ENCODE data around the gene ARAP1. TPM values are rescaled to one million over a fixed set of nuclear protein-coding genes. Genes with fewer than 3 reads are reported as not detected.

ARAP1 gene
- total RNA-seq, 1 donor from 2014 or later: 20.5 TPM

- no peaks in the 10 kb centered on the region for H3K36me3 Mint-ChIP-seq (ENCODE audit: unreplicated experiment)
- TF ChIP-seq, protein P1, sequence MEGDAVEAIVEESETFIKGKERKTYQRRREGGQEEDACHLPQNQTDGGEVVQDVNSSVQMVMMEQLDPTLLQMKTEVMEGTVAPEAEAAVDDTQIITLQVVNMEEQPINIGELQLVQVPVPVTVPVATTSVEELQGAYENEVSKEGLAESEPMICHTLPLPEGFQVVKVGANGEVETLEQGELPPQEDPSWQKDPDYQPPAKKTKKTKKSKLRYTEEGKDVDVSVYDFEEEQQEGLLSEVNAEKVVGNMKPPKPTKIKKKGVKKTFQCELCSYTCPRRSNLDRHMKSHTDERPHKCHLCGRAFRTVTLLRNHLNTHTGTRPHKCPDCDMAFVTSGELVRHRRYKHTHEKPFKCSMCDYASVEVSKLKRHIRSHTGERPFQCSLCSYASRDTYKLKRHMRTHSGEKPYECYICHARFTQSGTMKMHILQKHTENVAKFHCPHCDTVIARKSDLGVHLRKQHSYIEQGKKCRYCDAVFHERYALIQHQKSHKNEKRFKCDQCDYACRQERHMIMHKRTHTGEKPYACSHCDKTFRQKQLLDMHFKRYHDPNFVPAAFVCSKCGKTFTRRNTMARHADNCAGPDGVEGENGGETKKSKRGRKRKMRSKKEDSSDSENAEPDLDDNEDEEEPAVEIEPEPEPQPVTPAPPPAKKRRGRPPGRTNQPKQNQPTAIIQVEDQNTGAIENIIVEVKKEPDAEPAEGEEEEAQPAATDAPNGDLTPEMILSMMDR (IDR thresholded peaks at IDR 0.05; ENCODE audit: partially characterized antibody, unreplicated experiment): no peak
- peak; percentile 79 for DNase-seq
- peaks cover 9% of the 10 kb centered on the region for H3K27me3 Mint-ChIP-seq (ENCODE audit: unreplicated experiment)
- H3K27ac Mint-ChIP-seq (ENCODE audit: unreplicated experiment): peak overlapping the region; percentile 91
- peaks cover 44% of the 10 kb centered on the region for H3K4me1 Mint-ChIP-seq (ENCODE audit: low read depth, unreplicated experiment)
- H3K4me3 Mint-ChIP-seq (ENCODE audit: unreplicated experiment): peak overlapping the region; percentile 75
- peaks cover 9% of the 10 kb centered on the region for H3K9me3 Mint-ChIP-seq (ENCODE audit: unreplicated experiment)
These were observed 99.2 kb downstream of the ARAP1 start for GRCh38 chr11:72652873-72653630.

DNA sequence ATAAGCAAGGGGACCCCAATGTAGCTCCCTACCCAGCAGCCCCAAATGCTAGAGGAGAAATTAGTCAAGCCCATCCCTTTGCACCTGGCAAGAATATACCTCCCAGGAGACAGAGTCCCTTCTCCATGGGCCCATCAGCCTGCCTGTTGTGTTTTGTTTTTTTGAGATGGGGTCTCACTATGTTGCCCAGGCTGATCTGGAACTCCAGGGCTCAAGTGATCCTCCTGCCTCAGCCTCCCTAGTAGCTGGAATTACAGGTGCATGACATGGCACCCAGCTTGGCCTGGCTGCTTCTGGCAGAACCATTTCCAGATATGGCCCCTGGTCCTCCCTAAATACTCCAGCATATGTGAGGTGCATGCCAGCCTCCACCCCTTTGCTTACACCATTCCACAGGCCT lies 100.1 kb downstream of the ARAP1 start:
- peaks cover 45% of the 10 kb centered on the region for H3K4me1 Mint-ChIP-seq (ENCODE audit: low read depth, unreplicated experiment)
- H3K27ac Mint-ChIP-seq (ENCODE audit: unreplicated experiment): peak overlapping the region; percentile 34
- H3K36me3 Mint-ChIP-seq (ENCODE audit: unreplicated experiment): no peaks in the 10 kb centered on the region
- TF ChIP-seq, protein P1 (IDR thresholded peaks at IDR 0.05; ENCODE audit: partially characterized antibody, unreplicated experiment): no peak
- H3K9me3 Mint-ChIP-seq (ENCODE audit: unreplicated experiment): peaks cover 9% of the 10 kb centered on the region
- H3K27me3 Mint-ChIP-seq (ENCODE audit: unreplicated experiment): peaks cover 11% of the 10 kb centered on the region
- no peak overlapping the region for H3K4me3 Mint-ChIP-seq (ENCODE audit: unreplicated experiment)
- DNase-seq: no peak

GRCh38 chr11:72649215-72649976 lies 102.8 kb downstream of the ARAP1 start:
- DNase-seq: no peak
- Mint-ChIP-seq H3K36me3 (ENCODE audit: unreplicated experiment) (no peaks in the 10 kb centered on the region), H3K27ac (ENCODE audit: unreplicated experiment) (peak overlapping the region; percentile 52), H3K4me3 (ENCODE audit: unreplicated experiment) (peak overlapping the region; percentile 35), H3K4me1 (ENCODE audit: low read depth, unreplicated experiment) (peaks cover 30% of the 10 kb centered on the region), H3K27me3 (ENCODE audit: unreplicated experiment) (peaks cover 6% of the 10 kb centered on the region), H3K9me3 (ENCODE audit: unreplicated experiment) (peaks cover 5% of the 10 kb centered on the region)
- TF ChIP-seq, protein P1 (IDR thresholded peaks at IDR 0.05; ENCODE audit: partially characterized antibody, unreplicated experiment): no peak

- peaks cover 5% of the 10 kb centered on the region for H3K9me3 Mint-ChIP-seq (ENCODE audit: unreplicated experiment)
- peak overlapping the region; percentile 35 for H3K4me3 Mint-ChIP-seq (ENCODE audit: unreplicated experiment)
- H3K4me1 Mint-ChIP-seq (ENCODE audit: low read depth, unreplicated experiment): peaks cover 26% of the 10 kb centered on the region
- peak; percentile 40 for DNase-seq
- peaks cover 11% of the 10 kb centered on the region for H3K27me3 Mint-ChIP-seq (ENCODE audit: unreplicated experiment)
- TF ChIP-seq, protein P1 (IDR thresholded peaks at IDR 0.05; ENCODE audit: partially characterized antibody, unreplicated experiment): no peak
- H3K27ac Mint-ChIP-seq (ENCODE audit: unreplicated experiment): peak overlapping the region; percentile 52
- no peaks in the 10 kb centered on the region for H3K36me3 Mint-ChIP-seq (ENCODE audit: unreplicated experiment)
These were observed 103.6 kb downstream of the ARAP1 start for GRCh38 chr11:72648384-72649136.

All from glutamatergic neuron (in vitro differentiated cells).